ENCODE data around the gene EXTL1. TPM values are rescaled to one million over a fixed set of nuclear protein-coding genes. Genes with fewer than 3 reads are reported as not detected.

The EXTL1 gene
- total RNA-seq, 1 donor from 2014 or later = 0.24 TPM

DNA sequence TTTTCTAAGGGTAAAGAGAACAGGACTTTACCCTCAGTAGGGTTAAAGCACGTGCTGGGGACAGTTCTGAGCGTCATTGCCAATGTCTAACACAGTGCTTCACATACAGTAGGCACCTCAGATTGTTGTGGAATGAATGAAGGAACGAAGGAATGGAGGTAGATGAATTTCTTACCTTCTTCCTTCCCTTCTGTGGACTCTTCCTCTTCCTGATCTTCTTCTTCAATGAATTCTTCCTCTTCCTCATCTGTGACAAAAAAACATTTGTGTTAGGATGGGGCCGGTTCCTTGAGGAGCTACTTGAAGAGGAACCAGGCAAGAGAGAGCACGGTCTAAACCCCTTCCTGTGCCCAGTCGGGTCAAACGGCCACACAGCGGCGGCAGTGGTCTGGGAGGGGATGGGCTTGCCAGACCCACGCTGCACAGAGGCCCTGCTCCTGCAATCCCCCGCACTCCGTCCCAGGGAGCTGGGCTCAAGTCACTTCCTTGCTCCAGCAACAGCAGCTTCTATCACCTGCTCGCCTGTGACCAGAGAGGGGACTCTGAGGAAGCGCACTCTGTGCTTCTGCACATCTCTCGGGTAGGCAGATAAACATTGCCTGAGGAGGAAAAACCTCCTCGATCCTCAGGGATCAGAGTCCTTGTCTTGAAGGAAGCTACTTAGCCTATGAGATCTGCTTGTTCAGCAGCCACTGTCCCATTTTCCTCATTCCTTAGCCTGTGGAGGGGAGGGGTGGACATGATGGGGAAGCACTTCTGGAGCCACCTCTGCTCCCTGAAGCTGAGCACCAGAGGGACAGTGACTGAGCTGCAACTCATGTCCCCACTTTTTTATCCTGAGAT, 32.4 kb downstream of the EXTL1 start:
- no peaks in the 10 kb centered on the region for H3K4me1 ChIP-seq
- H3K4me3 ChIP-seq = no peak overlapping the region
- intact Hi-C loops (cut with DNase I) = no loop called here
- no peaks in the 10 kb centered on the region for H3K36me3 ChIP-seq
- no peak overlapping the region for H3K27ac ChIP-seq
- no peaks in the 10 kb centered on the region for H3K9me3 ChIP-seq
- H3K27me3 ChIP-seq (ENCODE audit: low read depth) = peaks cover 15% of the 10 kb centered on the region
- no peak for DNase-seq
- TF ChIP-seq, protein P1, sequence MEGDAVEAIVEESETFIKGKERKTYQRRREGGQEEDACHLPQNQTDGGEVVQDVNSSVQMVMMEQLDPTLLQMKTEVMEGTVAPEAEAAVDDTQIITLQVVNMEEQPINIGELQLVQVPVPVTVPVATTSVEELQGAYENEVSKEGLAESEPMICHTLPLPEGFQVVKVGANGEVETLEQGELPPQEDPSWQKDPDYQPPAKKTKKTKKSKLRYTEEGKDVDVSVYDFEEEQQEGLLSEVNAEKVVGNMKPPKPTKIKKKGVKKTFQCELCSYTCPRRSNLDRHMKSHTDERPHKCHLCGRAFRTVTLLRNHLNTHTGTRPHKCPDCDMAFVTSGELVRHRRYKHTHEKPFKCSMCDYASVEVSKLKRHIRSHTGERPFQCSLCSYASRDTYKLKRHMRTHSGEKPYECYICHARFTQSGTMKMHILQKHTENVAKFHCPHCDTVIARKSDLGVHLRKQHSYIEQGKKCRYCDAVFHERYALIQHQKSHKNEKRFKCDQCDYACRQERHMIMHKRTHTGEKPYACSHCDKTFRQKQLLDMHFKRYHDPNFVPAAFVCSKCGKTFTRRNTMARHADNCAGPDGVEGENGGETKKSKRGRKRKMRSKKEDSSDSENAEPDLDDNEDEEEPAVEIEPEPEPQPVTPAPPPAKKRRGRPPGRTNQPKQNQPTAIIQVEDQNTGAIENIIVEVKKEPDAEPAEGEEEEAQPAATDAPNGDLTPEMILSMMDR (IDR thresholded peaks at IDR 0.05) = no peak
- ATAC-seq = no peak

DNA sequence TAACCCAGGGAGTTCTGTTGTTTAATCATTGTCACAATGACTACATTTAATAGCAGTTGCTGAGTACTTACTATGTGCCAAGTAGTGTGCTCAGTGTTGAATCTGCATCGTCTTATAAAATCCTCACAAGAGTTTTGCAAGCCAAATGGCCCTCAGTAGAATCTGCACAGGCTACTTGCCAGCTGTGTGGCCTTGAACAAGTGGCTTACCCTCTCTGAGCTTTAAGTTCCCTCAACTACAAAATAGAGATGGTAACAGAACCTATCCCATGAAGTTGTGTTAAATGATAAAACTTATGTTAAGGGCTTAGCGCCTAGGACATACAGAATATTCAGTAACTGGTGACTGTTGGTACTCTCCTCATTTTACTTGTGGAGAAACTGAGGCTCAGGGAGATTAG, 33.5 kb downstream of the EXTL1 start:
- ATAC-seq = no peak
- Histone ChIP-seq H3K4me1 (no peaks in the 10 kb centered on the region), H3K27ac (no peak overlapping the region), H3K4me3 (no peak overlapping the region), H3K9me3 (no peaks in the 10 kb centered on the region), H3K27me3 (ENCODE audit: low read depth) (peaks cover 8% of the 10 kb centered on the region), H3K36me3 (no peaks in the 10 kb centered on the region)
- intact Hi-C loops (cut with DNase I) = no loop called here
- TF ChIP-seq, protein P1 (IDR thresholded peaks at IDR 0.05) = no peak
- DNase-seq = no peak

DNA sequence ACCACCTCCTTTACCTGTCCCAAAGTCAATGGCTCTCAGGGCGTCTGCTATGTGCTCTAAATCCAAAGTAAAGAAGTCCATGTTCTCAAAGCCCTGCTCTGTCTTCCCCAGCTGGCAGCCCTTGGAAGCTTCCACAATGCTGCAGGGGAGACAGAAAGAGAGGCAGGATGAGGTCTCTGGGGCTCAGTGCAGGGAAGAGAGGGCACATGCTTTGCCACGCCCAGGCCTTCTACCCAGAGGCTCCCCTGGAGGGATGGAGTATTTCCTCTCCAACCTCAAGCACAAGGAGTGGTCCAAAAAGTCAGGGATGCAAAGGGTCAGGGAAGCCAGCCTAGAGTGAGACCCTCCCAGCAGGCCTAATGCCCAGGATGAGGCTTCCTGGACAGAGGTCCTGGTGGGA, 35.6 kb downstream of the EXTL1 start:
- ATAC-seq = no peak
- TF ChIP-seq, protein P1 (IDR thresholded peaks at IDR 0.05) = no peak
- no peak overlapping the region for H3K4me3 ChIP-seq
- intact Hi-C loops (cut with DNase I) = no loop called here
- no peak for DNase-seq
- H3K9me3 ChIP-seq = no peaks in the 10 kb centered on the region
- H3K27me3 ChIP-seq (ENCODE audit: low read depth) = peaks cover 12% of the 10 kb centered on the region
- no peaks in the 10 kb centered on the region for H3K36me3 ChIP-seq
- H3K4me1 ChIP-seq = no peaks in the 10 kb centered on the region
- H3K27ac ChIP-seq = no peak overlapping the region

DNA sequence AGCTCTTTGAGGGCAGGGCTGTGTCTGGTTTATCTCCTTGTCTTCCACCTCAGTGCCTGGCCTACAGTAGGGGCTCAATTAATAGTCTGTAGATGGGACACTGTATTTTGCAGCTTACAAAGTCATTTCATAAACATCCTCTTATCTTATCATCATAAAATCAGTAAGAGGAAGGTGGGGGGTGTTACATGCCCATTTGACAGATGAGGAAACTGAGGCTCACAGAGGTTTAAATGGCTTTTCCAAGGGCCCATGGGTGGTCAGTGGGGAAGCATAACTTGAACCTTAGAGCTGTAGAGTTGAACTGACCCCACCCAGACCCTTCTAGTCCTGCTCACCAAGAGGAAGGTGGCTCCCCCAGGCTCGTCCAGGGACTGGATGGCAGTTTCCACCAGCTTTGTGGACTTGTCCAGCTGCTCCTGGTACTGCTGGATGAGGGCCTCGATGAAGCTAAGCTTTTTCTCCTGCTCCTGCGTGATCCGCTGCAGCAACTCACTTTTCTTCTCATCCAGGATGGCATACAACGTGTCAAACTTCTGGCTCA, 36.5 kb downstream of the EXTL1 start:
- H3K9me3 ChIP-seq = no peaks in the 10 kb centered on the region
- intact Hi-C loops (cut with DNase I) = no loop called here
- H3K4me1 ChIP-seq = no peaks in the 10 kb centered on the region
- DNase-seq (no peak), ATAC-seq (no peak)
- no peak overlapping the region for H3K4me3 ChIP-seq
- H3K27me3 ChIP-seq (ENCODE audit: low read depth) = peaks cover 12% of the 10 kb centered on the region
- TF ChIP-seq, protein P1 (IDR thresholded peaks at IDR 0.05) = no peak
- no peaks in the 10 kb centered on the region for H3K36me3 ChIP-seq
- H3K27ac ChIP-seq = no peak overlapping the region

DNA sequence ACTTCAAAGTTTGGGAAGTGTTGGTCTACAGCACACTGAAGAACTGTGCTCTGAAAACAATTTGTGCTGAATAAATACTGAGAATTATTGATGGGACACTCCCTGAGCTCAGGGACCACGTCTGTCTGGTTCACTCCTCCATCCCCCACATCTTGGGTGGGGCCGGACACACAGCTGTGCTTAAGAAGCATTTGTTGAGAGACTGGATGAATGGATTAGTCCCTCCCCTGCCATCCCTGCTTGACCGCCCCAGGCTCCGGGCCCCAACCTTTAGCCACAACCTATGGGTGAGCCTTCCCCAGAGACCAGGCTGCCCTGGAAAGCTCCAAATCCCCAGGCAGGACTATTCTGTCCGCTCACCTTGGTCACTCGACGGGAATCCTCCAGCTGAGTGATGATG, 38.3 kb downstream of the EXTL1 start:
- no peaks in the 10 kb centered on the region for H3K36me3 ChIP-seq
- ATAC-seq (no peak), DNase-seq (no peak)
- peaks cover 3% of the 10 kb centered on the region for H3K27me3 ChIP-seq (ENCODE audit: low read depth)
- H3K4me3 ChIP-seq = no peak overlapping the region
- H3K9me3 ChIP-seq = no peaks in the 10 kb centered on the region
- intact Hi-C loops (cut with DNase I) = no loop called here
- no peak overlapping the region for H3K27ac ChIP-seq
- TF ChIP-seq, protein P1 (IDR thresholded peaks at IDR 0.05) = no peak
- no peaks in the 10 kb centered on the region for H3K4me1 ChIP-seq
